GM18858 (cell line): ENCODE measurements around the gene RCSD1.

ENCODE experiments used
- ATAC-seq: cut with Tn5 transposase; IDR thresholded peaks from one replicate; pipeline ENCODE4 v1.9.1; 2021; ENCODE audit not compliant: unreplicated experiment

RCSD1 gene

DNA sequence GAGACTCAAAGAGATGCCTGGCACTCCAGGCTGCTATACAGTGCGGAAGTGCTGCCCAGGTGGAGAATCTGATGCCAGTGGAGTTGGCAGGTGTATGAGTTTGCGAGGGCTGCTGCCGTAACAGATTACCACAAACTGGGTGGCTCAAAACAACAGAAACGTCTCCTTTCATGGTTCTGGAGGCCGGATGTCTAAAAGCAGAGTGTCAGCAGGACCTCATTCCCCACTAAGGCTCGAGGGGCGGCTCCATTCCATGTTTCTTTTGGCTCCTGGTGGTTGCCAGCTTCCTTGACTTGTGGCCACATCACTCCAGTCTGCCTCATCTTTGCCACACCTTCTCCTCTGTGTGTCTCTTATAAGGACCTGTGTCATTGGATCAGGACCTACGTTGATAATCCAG is 10.0 kb downstream of the RCSD1 start:
- ATAC-seq = no peak

GRCh38 chr1:167641786-167642500 is 11.9 kb downstream of the RCSD1 start:
- ATAC-seq = no peak

- ATAC-seq = no peak
Measured at GRCh38 chr1:167642501-167642826, 12.4 kb downstream of the RCSD1 start.

- no peak for ATAC-seq
Measured at GRCh38 chr1:167643441-167643840, 13.4 kb downstream of the RCSD1 start.

GRCh38 chr1:167644551-167644950 is 14.5 kb downstream of the RCSD1 start:
- ATAC-seq = no peak

- no peak for ATAC-seq
Measured at GRCh38 chr1:167645140-167645541, 15.1 kb downstream of the RCSD1 start.

DNA sequence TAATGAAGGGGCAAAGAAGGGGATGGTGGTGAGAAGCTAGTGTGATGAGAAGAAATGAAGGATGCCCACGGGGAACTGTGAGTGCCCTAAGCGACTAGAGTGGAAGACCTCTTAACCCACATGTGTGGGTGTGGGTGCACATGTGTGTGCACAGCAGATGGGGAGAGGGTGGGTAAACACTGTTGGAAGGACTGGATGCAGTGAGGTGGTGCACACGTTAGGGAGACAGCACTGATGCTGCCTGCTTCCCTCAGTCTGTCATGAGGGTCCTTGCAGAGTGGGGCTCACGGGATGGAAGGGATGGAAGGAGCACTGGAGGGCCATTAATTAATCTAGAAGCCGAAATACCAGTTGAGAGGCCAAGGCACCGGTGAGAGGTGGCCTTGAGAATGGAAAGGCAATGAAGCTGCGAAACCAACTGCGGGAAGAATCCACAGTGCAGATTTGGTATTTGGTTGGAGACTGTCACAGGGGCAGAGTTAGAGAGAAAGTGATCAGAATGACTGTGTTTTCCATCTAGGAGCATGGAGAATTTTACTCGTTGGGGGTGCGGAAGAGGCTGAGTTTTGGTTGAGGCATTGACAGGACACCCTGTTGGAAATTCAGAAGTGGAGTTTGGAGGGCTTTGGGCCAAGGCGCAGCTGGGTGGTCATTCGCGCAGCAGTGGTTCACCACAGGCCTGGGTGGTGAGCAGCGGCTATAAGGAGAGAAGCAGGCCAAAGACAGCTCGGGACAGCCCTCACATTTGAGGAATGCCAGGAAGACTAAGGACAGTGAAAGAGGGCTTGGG is 15.8 kb downstream of the RCSD1 start:
- ATAC-seq = no peak

DNA sequence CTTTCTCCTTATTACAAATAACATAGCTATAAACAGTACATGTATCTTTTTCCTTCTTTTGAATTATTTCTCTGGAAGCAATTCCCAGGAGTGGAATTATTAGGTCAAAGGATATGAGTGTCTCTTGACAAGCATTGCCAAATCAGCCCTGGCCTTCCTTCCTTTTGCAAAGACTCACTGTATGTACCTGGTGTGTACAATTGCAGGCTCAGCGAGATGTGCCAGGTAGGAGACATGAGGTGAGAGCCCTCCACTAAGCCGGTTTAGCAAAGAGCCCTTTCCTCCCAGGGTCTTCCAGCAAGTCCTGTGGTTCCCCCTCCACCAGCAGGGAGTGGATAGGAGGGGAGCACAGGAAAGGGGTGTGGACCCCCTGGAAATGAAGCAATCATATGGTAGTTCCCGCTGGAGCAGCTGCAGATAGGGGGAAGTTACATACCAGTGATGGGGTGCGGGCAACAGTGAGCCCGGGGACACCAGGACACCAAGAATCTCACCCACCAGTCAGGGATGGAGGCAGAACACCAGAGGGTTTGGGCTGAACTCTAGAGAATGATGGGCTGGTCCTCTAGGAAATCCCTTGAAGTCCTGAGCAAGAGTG is 18.3 kb downstream of the RCSD1 start:
- no peak for ATAC-seq

DNA sequence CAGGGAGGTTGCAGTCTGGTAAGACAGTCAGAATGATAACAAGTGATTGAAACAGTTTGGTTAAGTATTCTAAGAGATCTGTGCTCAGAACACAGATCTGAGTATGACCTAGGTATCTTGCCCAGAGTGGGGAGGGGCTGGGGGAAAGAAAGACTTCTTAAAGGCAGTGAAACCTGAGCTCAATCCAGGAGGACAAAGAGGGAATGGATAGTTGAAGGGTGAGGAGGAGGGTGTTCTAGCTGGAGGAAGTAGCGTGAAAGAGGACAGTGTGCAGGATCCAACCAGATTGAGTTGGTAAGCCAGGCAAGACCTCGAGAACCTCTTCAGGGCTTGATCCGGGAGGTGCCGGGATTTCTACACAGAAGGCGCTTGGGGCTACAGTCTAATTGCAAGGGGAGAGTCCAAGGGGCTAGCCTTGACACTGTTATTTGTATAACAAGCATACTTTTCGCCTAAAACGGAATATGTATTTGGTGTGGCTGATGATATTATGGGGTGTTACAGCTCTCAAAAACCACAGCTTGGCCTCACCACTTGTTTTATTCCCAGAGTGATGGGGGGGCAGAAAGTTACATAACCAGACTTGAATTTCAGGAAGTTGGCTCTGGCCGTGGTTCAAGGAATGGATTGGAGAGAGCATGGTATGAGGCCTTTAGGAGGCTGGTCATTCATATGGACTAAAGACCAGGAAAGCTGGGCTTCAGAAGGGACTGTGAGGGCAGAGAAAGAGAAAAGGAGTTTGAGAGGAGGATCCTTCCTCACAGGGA is 19.1 kb downstream of the RCSD1 start:
- ATAC-seq = no peak

DNA sequence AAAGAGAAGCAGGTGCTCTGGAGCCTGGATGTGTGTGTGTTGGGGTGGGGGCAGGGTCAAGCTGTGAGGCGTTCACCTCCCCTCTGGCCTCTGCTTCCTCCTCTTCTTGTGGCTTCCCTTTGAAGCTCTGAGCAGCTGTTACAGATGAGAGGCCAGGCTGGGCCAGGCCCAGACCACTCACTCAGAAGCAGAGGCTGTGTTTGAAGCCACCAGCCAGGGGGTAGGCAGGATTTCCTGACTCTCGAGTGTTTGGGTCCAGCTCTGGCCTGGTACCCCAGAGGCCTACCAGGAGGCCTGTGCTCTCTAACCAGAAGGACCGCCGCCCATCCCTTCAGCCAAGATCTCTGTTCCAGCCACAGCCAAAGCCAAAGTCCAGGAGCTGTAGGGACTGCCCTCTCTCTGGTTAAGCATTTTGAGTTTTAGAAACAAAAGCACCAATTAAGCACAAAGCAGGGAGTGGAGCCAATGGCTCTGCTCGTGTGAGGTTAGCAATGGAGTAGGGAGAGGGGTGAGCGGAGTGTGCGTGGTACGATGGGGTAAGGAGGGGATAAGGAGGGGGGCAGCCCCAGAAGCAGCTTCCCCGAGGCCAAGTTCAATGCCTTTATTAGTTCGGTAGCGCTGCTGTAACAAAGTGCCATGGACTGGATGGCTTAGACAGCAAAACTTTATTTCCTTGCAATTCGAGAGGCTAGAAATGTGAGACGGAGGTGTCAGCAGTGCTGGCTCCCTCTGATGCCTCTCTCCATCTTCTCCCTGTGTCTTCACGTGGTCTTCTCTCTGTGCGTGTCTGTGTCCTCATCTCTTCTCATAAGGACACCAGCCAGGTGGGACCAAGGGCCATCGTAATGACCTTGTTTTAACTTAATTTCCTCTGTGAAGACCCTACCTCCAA is 20.5 kb downstream of the RCSD1 start:
- peak; percentile 60 for ATAC-seq

DNA sequence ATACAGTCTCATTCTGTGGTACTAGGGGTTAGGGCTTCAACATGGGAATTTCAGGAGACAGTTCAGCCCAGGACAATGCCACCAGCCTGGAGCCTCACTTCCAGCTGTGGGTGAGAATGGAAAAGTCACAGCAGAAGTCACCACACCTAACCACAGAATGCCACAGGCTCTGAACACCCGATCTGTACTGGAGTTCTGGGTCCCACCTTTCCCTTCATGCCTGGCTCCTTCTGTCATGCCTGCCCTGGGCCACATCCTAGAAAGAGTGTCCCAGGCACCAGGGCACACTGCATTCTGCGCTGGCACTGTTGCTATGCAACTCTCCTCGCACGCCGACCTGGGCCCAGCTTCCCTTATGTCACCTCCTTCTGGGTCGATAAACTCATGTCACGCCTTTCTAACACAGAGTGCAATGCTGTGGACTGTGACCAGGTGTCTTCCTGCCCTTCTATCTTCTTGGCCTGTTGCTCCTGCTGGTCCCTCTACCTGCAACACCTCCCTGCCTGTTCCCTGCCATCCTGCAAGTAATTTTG is 21.2 kb downstream of the RCSD1 start:
- ATAC-seq = no peak

DNA sequence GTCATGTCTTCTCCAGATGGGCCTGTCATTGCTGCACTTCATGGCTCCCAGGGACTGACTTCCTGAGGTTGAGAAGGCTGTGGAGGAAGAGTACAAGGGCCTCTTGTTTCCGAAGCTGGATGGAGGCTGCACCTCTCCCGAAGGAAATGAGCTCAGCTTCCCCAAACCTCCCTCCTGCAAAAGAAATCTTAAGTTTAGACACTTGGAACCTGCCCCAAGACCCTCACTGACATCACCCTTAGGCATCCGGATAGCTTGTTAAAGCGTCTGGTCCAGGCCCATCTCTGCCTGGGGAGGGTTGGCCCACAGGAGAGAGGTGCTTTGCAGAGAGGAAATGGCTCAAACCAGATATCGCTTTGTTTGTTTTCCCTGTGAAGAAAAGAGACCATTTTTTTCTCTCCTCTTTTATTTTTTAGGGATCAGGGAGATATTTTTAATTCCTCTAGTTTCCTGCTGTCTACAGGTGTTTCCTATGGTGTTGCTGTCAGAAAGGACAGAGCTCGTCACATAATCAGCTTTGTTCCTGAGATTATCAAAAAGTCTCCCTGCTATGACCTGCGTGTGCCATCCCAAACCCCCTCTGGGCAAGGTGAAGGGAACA is 25.0 kb downstream of the RCSD1 start:
- no peak for ATAC-seq

DNA sequence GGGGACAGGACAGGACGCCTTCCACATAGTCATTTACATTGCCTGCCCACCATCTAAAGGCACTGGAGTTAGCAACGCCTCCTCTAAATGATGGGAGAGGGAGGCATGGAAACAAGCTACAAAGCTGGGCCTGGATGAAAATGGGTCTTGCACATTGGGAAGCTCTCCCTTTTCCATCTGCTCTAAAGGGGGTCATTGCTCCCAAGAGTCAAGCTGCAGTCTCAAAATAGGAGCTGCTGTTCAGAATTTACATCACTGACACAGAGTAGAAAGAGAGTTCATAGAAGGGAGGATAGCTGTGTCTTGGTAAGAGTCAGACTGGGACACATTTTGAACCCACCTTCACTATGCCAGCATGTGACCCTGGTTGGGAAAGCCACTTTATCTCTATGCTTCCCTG is 26.6 kb downstream of the RCSD1 start:
- ATAC-seq = no peak

DNA sequence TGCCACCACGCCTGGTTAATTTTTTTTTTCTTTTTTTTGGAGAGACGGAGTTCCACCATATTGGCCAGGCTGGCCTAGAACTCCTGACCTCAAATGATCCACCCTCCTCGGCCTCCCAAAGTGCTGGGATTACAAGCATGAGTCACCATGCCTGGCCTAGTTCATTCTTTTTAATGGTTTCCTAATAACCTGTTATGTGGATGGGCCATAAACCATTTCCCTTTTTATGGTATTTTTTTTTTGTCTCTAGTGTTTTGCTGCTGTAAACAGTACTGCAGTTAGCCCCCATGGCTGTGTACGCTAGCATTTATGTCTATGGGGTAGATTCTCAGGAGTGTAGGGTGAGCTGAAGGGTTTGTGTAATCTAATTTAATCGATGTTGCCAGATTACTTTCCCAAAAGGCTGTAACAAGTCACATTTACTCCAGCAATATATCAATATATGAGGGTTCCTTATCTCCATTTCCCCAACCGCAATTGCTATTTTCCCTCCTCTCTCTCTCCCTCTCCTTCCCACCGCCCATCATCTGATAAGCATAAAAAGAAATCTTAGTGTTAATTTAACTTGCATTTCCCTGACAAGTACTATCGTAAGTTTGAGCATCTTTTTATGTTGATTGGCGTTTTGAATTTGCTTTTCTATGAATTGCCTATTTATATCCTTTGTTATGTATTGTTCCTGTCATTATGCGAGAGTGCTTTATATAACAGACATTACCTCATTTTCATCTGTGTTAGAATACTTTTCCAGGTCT is 28.7 kb downstream of the RCSD1 start:
- no peak for ATAC-seq

DNA sequence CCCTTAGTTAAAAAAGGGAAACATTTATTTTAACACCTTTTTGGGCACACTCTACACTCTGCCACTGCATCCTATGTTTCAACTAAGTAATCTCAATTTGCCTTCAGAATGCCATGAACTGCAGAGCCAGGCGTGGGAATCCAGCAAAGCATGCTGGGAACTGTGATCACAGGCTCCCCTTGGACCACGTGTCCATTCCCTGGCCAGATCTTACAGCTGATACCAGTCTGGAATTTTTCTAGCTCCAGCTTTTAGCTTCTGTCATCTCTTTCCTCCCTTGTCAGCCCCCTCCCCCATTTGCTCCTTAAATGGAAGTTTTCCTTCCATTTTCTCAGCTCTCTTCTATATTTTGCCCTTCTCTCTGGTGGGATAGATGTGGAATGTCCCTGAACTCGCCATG is 29.4 kb downstream of the RCSD1 start:
- no peak for ATAC-seq

- no peak for ATAC-seq
Measured at GRCh38 chr1:167659881-167660280, 29.8 kb downstream of the RCSD1 start.

DNA sequence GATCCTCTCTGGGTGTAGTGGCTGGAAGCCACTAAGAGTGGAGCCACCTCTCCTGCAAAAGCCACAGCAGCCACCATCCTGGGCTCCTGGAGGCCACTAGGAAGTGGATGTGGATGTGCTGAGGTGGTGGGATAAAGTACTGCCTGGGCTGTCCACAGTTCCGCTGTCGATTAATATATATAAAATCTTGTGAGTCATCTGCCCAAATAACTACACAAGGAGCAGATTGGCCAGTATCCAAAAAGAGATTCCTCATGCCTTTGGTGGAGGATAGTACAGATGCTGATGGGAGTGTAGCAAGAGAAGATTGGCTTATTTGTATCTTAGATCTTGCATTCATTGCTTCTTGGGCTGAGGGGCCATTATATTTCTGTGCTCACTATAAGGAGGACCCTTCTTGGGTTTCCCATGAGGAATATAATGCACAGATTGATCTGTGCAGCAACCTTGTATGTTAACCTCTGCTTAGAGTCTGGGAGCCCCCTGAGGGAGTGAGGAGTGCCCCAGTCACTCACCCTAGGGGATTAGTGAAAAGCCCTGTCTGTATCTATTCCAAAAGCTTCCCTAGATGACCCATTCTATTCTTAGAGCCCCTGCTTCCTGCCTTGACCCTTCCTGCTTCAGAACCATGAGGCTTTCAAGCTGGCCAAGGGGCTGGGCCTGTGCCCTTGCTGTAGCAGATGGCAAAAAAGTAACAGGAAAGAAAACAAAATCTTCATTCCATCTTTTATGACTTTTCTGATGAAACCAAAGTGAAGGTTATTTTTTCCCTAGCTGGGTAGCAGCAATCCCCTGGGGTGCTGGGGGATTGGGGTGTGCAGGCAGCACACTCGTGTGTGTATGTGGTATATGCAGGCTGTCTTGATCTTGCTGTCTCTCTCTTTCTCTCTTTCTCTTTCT is 31.7 kb downstream of the RCSD1 start:
- no peak for ATAC-seq
